Spleen (tissue), 11 donors: ENCODE measurements around the gene MYO3B. TPM values are rescaled to one million over a fixed set of nuclear protein-coding genes. Genes with fewer than 3 reads are reported as not detected.

Experiments used
- DNase-seq: peaks from one replicate; pipeline ENCODE4 v3.0.0-alpha.2; 2020
- H3K27ac ChIP-seq, 8 donors: fragments of 200-600 bp; sonication (generic) in 7 of 8; 1 replicate in 4 of 8; 2 replicates in 4 of 8; pipeline versions ENCODE4 v1.5.0 to v1.8.0; 2016 to 2021; ENCODE audit warnings: inconsistent platforms in 4 of 8, mild to moderate bottlenecking in 4 of 8, moderate library complexity in 1 of 8
- H3K27me3 ChIP-seq, 7 donors: fragments of 200-600 bp; sonication (generic) in 6 of 7; replicated peaks in 1 of 7; 1 replicate in 4 of 7; 2 replicates in 3 of 7; pipeline versions ENCODE4 v1.5.0 to v1.8.0; 2016 to 2021; ENCODE audit warnings: inconsistent platforms in 3 of 7, mild to moderate bottlenecking in 1 of 7
- H3K36me3 ChIP-seq, 6 donors: fragments of 200-600 bp; sonication (generic) in 5 of 6; 1 replicate in 4 of 6; 2 replicates in 2 of 6; pipeline versions ENCODE4 v1.5.0 to v1.8.0; 2016 to 2021; ENCODE audit warnings: inconsistent platforms in 2 of 6
- H3K4me1 ChIP-seq, 6 donors: fragments of 200-600 bp; sonication (generic) in 5 of 6; 1 replicate in 3 of 6; 2 replicates in 3 of 6; pipeline versions ENCODE4 v1.5.0 to v1.8.0; 2016 to 2021; ENCODE audit warnings: inconsistent platforms in 3 of 6
- H3K4me3 ChIP-seq, 8 donors: fragments of 200-600 bp; sonication (generic) in 7 of 8; 1 replicate in 4 of 8; 2 replicates in 4 of 8; pipeline versions ENCODE4 v1.5.0 to v1.8.0; 2016 to 2021; ENCODE audit warnings: inconsistent platforms in 4 of 8, mild to moderate bottlenecking in 4 of 8, moderate library complexity in 2 of 8
- H3K9me3 ChIP-seq, 8 donors: fragments of 200-600 bp; sonication (generic) in 7 of 8; 1 replicate in 4 of 8; 2 replicates in 4 of 8; pipeline versions ENCODE4 v1.5.0 to v1.8.0; 2016 to 2021; ENCODE audit warnings: inconsistent platforms in 4 of 8
- CTCF ChIP-seq, 11 experiments: fragments of 200-600 bp in 7 of 11; fragments of 450-650 bp in 4 of 11; sonication (generic) in 4 of 11; IDR thresholded peaks in 8 of 11; conservative IDR thresholded peaks in 3 of 11; 1 replicate in 7 of 11; 2 replicates in 4 of 11; pipeline versions ENCODE4 v1.4.0 to v1.8.0; 2016 to 2021; ENCODE audit warnings: antibody characterized with exemption in 11 of 11, inconsistent platforms in 4 of 11, mild to moderate bottlenecking in 1 of 11
- POLR2A ChIP-seq, 3 donors: fragments of 450-650 bp; IDR thresholded peaks; one replicate each; pipeline ENCODE4 v1.5.1; 2017; ENCODE audit warnings: antibody characterized with exemption in 3 of 3, mild to moderate bottlenecking in 1 of 3
- POLR2AphosphoS5 ChIP-seq, 3 donors: sonication (generic); formaldehyde crosslinking; IDR thresholded peaks; one replicate each; pipeline ENCODE4 v1.5.1; 2017; ENCODE audit warnings: antibody characterized with exemption in 3 of 3
- WGBS, 5 donors: extraction: QIAGEN DNeasy Blood & Tissue Kit in 3 of 5; methylation state at CpG; one replicate each; pipeline versions ENCODE4 v1.1.5 to v1.1.7; 2013 to 2018; 5-methylcytosine and 5-hydroxymethylcytosine counted together
- intact Hi-C: fragments of 100-400 bp; cut with DNase I; formaldehyde crosslinking; loops from one replicate; pipeline ENCODE4 v1.15.0; 2023; ENCODE audit warnings: low total_unique reads
- polyA plus RNA-seq, 3 donors: library from polyadenylated mRNA; stranded (reverse); fragments of 200-250 nt; gene quantifications; one replicate each; pipeline ENCODE4 v1.2.1, GENCODE V29; 2013
- total RNA-seq, 7 donors: library from RNA; depleted of rRNA in 3 of 7; stranded (reverse); fragments of >200 nt in 3 of 7; fragmentation: NEBNext Ultra II Directional in 4 of 7; extraction: Animal tissue kit (Norgen Biotek cat#: 25700) in 4 of 7; gene quantifications; one replicate each; pipeline versions ENCODE4 v1.1.0 to v1.2.1, GENCODE V29; 2016 to 2021
- donor health status: healthy with polysubstance abuse.
- donor health status: DM: no; HTN: no; CAD: no; lungs with moderate emphysema.
- donor health status: DM: no; HTN: no; CAD: no.
- donor health status: Bipolar disorder and iron deficiency.
- donor health status: healthy.
- donor health status: DM: no; HTN: no; CAD: no.
- donor health status: DM: yes; HTN: yes; CAD: no.

Gene MYO3B
- total and polyA plus RNA-seq, 10 donors, result 0.03 to 2.0 (median 0.58) TPM; not detected in 4

GRCh38 chr2:170578606-170579005, 400.7 kb downstream of the MYO3B start:
- Histone ChIP-seq H3K4me1 (no peaks in the 10 kb centered on the region), H3K27me3 (no peaks in the 10 kb centered on the region), H3K4me3 (no peak overlapping the region), H3K36me3 (no peaks in the 10 kb centered on the region), H3K27ac (no peak overlapping the region), H3K9me3 (no peaks in the 10 kb centered on the region)
- intact Hi-C loops, result no loop called here
- TF ChIP-seq CTCF (IDR thresholded peaks at IDR 0.05 in 8 of 11, conservative IDR thresholded peaks at IDR 0.05 in 3 of 11), result no peak
- TF ChIP-seq POLR2A (IDR thresholded peaks at IDR 0.05), result no peak
- TF ChIP-seq POLR2AphosphoS5 (IDR thresholded peaks at IDR 0.05), result no peak
- no peak for DNase-seq
- WGBS, 5 donors, result 91 to 94% (median 94%) methylated on average over 10 of the region's 10 CpGs

- WGBS, 5 donors, result 66 to 94% (median 90%) methylated on average over 2 of the region's 2 CpGs
- Histone ChIP-seq H3K36me3 (no peaks in the 10 kb centered on the region), H3K4me3 (no peak overlapping the region), H3K4me1 (no peaks in the 10 kb centered on the region), H3K27me3 (no peaks in the 10 kb centered on the region), H3K27ac (no peak overlapping the region), H3K9me3 (no peaks in the 10 kb centered on the region)
- intact Hi-C loops, result no loop called here
- DNase-seq, result no peak
- no peak for TF ChIP-seq POLR2A (IDR thresholded peaks at IDR 0.05)
- TF ChIP-seq POLR2AphosphoS5 (IDR thresholded peaks at IDR 0.05), result no peak
- no peak for TF ChIP-seq CTCF (IDR thresholded peaks at IDR 0.05 in 8 of 11, conservative IDR thresholded peaks at IDR 0.05 in 3 of 11)
These were observed 401.6 kb downstream of the MYO3B start for GRCh38 chr2:170579511-170579910.

- Histone ChIP-seq H3K9me3 (no peaks in the 10 kb centered on the region), H3K4me3 (no peak overlapping the region), H3K4me1 (no peaks in the 10 kb centered on the region), H3K27me3 (no peaks in the 10 kb centered on the region), H3K36me3 (no peaks in the 10 kb centered on the region), H3K27ac (no peak overlapping the region)
- 79 to 92% (median 83%) methylated on average over 3 of the region's 3 CpGs for WGBS, 5 donors
- TF ChIP-seq POLR2AphosphoS5 (IDR thresholded peaks at IDR 0.05) (no peak), CTCF (IDR thresholded peaks at IDR 0.05 in 8 of 11, conservative IDR thresholded peaks at IDR 0.05 in 3 of 11) (no peak), POLR2A (IDR thresholded peaks at IDR 0.05) (no peak)
- intact Hi-C loops, result no loop called here
- no peak for DNase-seq
These were observed 404.4 kb downstream of the MYO3B start for GRCh38 chr2:170582313-170582712.

GRCh38 chr2:170582751-170583463, 405.0 kb downstream of the MYO3B start:
- intact Hi-C loops, result no loop called here
- TF ChIP-seq POLR2A (IDR thresholded peaks at IDR 0.05) (no peak), CTCF (IDR thresholded peaks at IDR 0.05 in 8 of 11, conservative IDR thresholded peaks at IDR 0.05 in 3 of 11) (no peak), POLR2AphosphoS5 (IDR thresholded peaks at IDR 0.05) (no peak)
- no peak for DNase-seq

More at GRCh38 chr2:170582751-170583463, 405.0 kb downstream of the MYO3B start:
- H3K27ac ChIP-seq, result no peak overlapping the region
- no peaks in the 10 kb centered on the region for H3K4me1 ChIP-seq
- H3K9me3 ChIP-seq, result no peaks in the 10 kb centered on the region
- H3K4me3 ChIP-seq, result no peak overlapping the region
- 74 to 80% (median 75%) methylated on average over 8 of the region's 8 CpGs for WGBS, 5 donors
- H3K36me3 ChIP-seq, result no peaks in the 10 kb centered on the region
- no peaks in the 10 kb centered on the region for H3K27me3 ChIP-seq
